Gastroesophageal sphincter (tissue), 4 donors: ENCODE measurements around the gene PLXNA1. TPM values are rescaled to one million over a fixed set of nuclear protein-coding genes. Genes with fewer than 3 reads are reported as not detected.
A peak's percentile ranks its signal among the peaks of the same experiment; 100 is the strongest.

Experiments used
- ATAC-seq: fragments of 150-250 bp; one replicate; pipeline ENCODE4 v1.9.1; 2016; ENCODE audit warnings: mild to moderate bottlenecking, moderate library complexity
- H3K27ac ChIP-seq, 4 donors: fragments of 200-600 bp; sonication (generic) in 3 of 4; 1 replicate in 3 of 4; 2 replicates in 1 of 4; pipeline ENCODE4 v1.5.1; 2016 to 2019
- H3K27me3 ChIP-seq: fragments of 200-600 bp; sonication (generic); one replicate; pipeline ENCODE4 v1.5.1; 2019
- H3K36me3 ChIP-seq, 2 donors: fragments of 200-600 bp; sonication (generic); one replicate each; pipeline ENCODE4 v1.5.1; 2019; ENCODE audit warnings: control low read depth in 1 of 2
- H3K4me1 ChIP-seq, 3 donors: fragments of 200-600 bp; sonication (generic); 1 replicate in 2 of 3; 2 replicates in 1 of 3; pipeline ENCODE4 v1.5.1; 2016 to 2019; ENCODE audit warnings: control low read depth in 2 of 3
- H3K4me3 ChIP-seq, 2 donors: fragments of 200-600 bp; sonication (generic); one replicate each; pipeline ENCODE4 v1.5.1; 2019; ENCODE audit warnings: mild to moderate bottlenecking in 1 of 2, moderate library complexity in 1 of 2
- H3K9me3 ChIP-seq, 3 donors: fragments of 200-600 bp; sonication (generic); one replicate each; pipeline ENCODE4 v1.5.1; 2017 to 2019; ENCODE audit warnings: control low read depth in 2 of 3
- CTCF ChIP-seq, 4 experiments: fragments of 200-600 bp in 2 of 4; fragments of 450-650 bp in 2 of 4; sonication (generic) in 1 of 4; IDR thresholded peaks; one replicate each; pipeline ENCODE4 v1.5.1; 2017 to 2019; ENCODE audit warnings: antibody characterized with exemption in 4 of 4, mild to moderate bottlenecking in 2 of 4, moderate library complexity in 2 of 4
- EP300 ChIP-seq: sonication (generic); formaldehyde crosslinking; IDR thresholded peaks from one replicate; pipeline ENCODE4 v1.6.1; 2017; ENCODE audit warnings: antibody characterized with exemption, mild to moderate bottlenecking
- POLR2A ChIP-seq, 2 donors: fragments of 450-650 bp; IDR thresholded peaks; one replicate each; pipeline ENCODE4 v1.6.1; 2017; ENCODE audit warnings: antibody characterized with exemption in 2 of 2, mild to moderate bottlenecking in 2 of 2, moderate library complexity in 1 of 2
- POLR2AphosphoS5 ChIP-seq: sonication (generic); formaldehyde crosslinking; IDR thresholded peaks from one replicate; pipeline ENCODE4 v1.6.1; 2017; ENCODE audit warnings: antibody characterized with exemption
- WGBS, 2 donors: methylation state at CpG; one replicate each; pipeline ENCODE4 v1.1.5; 2018; ENCODE audit warnings: low coverage in 1 of 2; 5-methylcytosine and 5-hydroxymethylcytosine counted together
- total RNA-seq, 4 donors: library from RNA; depleted of rRNA; stranded (reverse); fragments of >200 nt; gene quantifications; one replicate each; pipeline ENCODE4 v1.1.0, GENCODE V29; 2016

The PLXNA1 gene
- total RNA-seq, 4 donors from 2014 or later: 20.1 to 86.7 (median 31.9) TPM

GRCh38 chr3:127008236-127008635 is 25.3 kb downstream of the PLXNA1 start:
- WGBS, 2 donors: 81 to 100% methylated on average over 1 to 5 of the region's 10 CpGs
- H3K36me3 ChIP-seq: peaks cover 0 to 55% of the 10 kb centered on the region in 2 donors
- H3K27ac ChIP-seq: no peak overlapping the region

GRCh38 chr3:127009531-127009930 is 26.6 kb downstream of the PLXNA1 start:
- no peak overlapping the region for H3K27ac ChIP-seq
- no peak overlapping the region for H3K4me3 ChIP-seq
- no peaks in the 10 kb centered on the region for H3K9me3 ChIP-seq
- TF ChIP-seq POLR2AphosphoS5 (no peak), POLR2A (IDR thresholded peaks at IDR 0.05) (no peak), CTCF (IDR thresholded peaks at IDR 0.05) (no peak), EP300 (no peak)
- peaks cover 0 to 67% of the 10 kb centered on the region in 2 donors for H3K36me3 ChIP-seq
- 60% methylated on average over 1 of the region's 10 CpGs; no CpG with 5 or more reads in 1 of the 2 donors for WGBS, 2 donors
- H3K4me1 ChIP-seq: peaks cover 0 to 38% (median 9%) of the 10 kb centered on the region in 3 donors
- no peak for ATAC-seq
- no peaks in the 10 kb centered on the region for H3K27me3 ChIP-seq

More at GRCh38 chr3:127008236-127008635, 25.3 kb downstream of the PLXNA1 start:
- no peak for ATAC-seq
- no peak for TF ChIP-seq POLR2AphosphoS5
- TF ChIP-seq EP300: no peak
- no peak for TF ChIP-seq POLR2A (IDR thresholded peaks at IDR 0.05)
- TF ChIP-seq CTCF (IDR thresholded peaks at IDR 0.05): no peak
- Histone ChIP-seq H3K4me1 (peaks cover 0 to 46% (median 9%) of the 10 kb centered on the region in 3 donors), H3K9me3 (no peaks in the 10 kb centered on the region), H3K27me3 (no peaks in the 10 kb centered on the region), H3K4me3 (no peak overlapping the region)

DNA sequence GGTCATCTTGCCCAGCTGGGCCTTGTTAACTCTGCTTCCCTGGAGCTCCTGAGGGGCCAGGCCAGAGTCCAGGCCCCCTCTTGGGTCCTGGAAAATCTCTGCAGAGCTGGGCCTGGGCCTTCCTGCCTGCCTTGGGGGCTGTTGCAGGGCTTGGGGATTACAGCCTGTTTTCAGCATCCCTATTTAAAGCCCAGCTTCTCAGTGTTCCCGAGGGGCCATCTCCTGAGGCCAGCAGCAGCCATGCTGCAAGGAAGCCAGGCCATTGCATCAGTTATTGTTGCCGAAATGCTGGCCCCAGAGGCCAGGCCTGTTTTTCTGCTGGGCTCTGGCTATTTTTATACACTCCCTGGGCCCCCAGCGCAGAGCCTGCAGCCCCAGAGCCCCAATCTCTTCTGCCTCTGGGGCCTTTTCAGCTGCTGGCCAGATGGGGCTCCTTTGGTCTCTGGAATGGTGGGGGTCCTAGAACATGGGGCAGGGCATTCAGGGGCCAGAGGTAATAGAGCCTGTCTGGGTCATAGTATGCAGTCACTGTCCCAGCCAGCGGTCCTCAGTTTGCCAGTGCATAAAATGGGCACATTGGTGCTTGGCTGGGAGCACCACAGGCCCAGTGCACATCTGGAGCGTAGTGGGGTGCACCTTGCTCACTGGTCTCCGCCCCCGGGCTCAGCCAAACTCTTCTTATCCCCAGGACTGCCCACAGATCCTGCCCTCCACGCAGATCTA is 28.5 kb downstream of the PLXNA1 start:
- Histone ChIP-seq H3K36me3 (peaks cover 0 to 86% of the 10 kb centered on the region in 2 donors), H3K27ac (peak overlapping the region in 1 of 4 donors; percentile 11), H3K9me3 (no peaks in the 10 kb centered on the region), H3K27me3 (no peaks in the 10 kb centered on the region), H3K4me1 (peaks cover 0 to 38% (median 9%) of the 10 kb centered on the region in 3 donors), H3K4me3 (no peak overlapping the region)
- ATAC-seq: peak; percentile 69
- no CpG with 5 or more reads among the region's 8 CpGs for WGBS, 2 donors
- TF ChIP-seq CTCF (IDR thresholded peaks at IDR 0.05): no peak
- no peak for TF ChIP-seq POLR2A (IDR thresholded peaks at IDR 0.05)
- no peak for TF ChIP-seq EP300
- no peak for TF ChIP-seq POLR2AphosphoS5

DNA sequence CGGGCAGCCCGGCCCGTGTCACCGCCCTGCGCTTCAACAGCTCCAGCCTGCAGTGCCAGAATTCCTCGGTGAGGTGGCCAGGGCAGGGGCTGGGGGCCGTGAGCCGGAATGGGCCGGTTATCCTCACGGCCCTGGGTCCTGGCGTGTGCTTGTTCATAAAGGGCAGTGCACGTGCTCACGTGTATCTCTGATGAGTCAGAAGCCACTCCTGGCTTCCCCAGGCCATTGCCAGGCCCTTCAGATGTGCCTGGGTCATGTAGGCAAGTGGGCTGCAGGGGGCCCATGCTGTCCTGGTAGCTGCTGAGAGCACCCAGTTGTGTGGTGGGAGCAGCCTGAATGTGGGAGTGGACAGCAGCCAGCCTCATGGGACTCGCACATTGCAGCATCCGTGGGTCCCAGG is 29.2 kb downstream of the PLXNA1 start:
- no CpG with 5 or more reads among the region's 15 CpGs for WGBS, 2 donors
- Histone ChIP-seq H3K27me3 (no peaks in the 10 kb centered on the region), H3K4me1 (peaks cover 0 to 32% (median 9%) of the 10 kb centered on the region in 3 donors), H3K9me3 (no peaks in the 10 kb centered on the region), H3K4me3 (no peak overlapping the region), H3K27ac (no peak overlapping the region), H3K36me3 (peaks cover 0 to 93% of the 10 kb centered on the region in 2 donors)
- TF ChIP-seq POLR2A (IDR thresholded peaks at IDR 0.05) (no peak), EP300 (no peak), POLR2AphosphoS5 (no peak), CTCF (IDR thresholded peaks at IDR 0.05) (no peak)
- ATAC-seq: no peak

- H3K9me3 ChIP-seq: no peaks in the 10 kb centered on the region
- H3K4me1 ChIP-seq: peaks cover 0 to 28% (median 9%) of the 10 kb centered on the region in 3 donors
- TF ChIP-seq EP300 (no peak), CTCF (IDR thresholded peaks at IDR 0.05) (no peak), POLR2A (IDR thresholded peaks at IDR 0.05) (no peak), POLR2AphosphoS5 (no peak)
- 47 to 72% methylated on average over 3 to 5 of the region's 10 CpGs for WGBS, 2 donors
- H3K27me3 ChIP-seq: no peaks in the 10 kb centered on the region
- H3K4me3 ChIP-seq: no peak overlapping the region
- H3K36me3 ChIP-seq: peaks cover 0 to 96% of the 10 kb centered on the region in 2 donors
- H3K27ac ChIP-seq: no peak overlapping the region
- no peak for ATAC-seq
Observed at GRCh38 chr3:127013181-127013580, 30.3 kb downstream of the PLXNA1 start.
